Renal cortical epithelial cell (primary cell): ENCODE results near the gene LPP. TPM values are rescaled to one million over a fixed set of nuclear protein-coding genes. Genes with fewer than 3 reads are reported as not detected.

Experiments
- DNase-seq: peaks from one replicate; pipeline ENCODE4 v3.0.0-alpha.2; 2011; ENCODE audit warnings: low read depth
- total RNA-seq: library from RNA; depleted of rRNA; stranded (reverse); fragments of >200 nt; gene quantifications from 2 replicates; pipeline ENCODE4 v1.2.3, GENCODE V29; 2014

LPP gene
- total RNA-seq, 1 donor from 2014 or later: 95.5 TPM

- no peak for DNase-seq
These were observed 632.5 kb downstream of the LPP start for GRCh38 chr3:188786424-188786823.

DNA sequence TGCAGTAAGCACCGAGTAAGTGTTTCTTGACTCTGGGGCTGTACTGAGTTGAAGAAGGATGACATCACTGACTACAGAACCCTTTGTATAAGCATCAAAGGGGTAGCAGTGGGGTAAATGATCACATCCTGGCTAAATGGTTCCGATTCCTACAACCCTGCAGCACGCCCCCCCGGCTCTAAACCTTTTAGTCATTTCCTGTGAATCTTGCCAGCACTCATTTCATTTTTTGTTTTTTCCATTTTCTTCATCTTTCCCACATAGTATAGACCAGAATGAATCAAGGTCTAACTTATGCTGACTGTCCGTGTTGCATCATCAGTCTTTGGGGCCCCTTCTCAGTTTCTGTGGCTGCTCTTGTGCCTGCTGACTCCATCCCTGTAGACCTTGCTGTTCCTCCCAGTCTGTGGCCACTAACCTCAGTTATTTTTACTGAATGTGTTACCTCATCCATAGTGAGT is 634.7 kb downstream of the LPP start:
- DNase-seq: peak; percentile 79

DNA sequence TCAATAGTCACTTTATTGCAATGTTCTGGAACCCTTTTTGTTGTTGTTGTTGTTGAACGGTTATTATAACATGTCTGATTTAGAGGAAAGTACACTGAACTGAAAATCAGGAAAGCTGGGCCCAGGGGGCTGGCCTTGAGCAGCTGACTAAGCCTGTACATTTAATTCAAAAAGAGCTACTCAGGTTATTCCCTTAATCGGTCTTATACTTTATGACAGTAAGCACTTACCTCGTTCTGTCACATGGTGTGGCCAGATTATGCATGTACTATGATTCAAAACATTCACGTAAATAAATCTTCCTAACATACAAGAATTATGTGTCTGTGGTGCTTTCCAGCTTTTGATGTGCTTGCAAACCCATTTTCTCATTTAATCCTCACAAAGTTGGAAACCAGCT is 635.3 kb downstream of the LPP start:
- DNase-seq: no peak

DNA sequence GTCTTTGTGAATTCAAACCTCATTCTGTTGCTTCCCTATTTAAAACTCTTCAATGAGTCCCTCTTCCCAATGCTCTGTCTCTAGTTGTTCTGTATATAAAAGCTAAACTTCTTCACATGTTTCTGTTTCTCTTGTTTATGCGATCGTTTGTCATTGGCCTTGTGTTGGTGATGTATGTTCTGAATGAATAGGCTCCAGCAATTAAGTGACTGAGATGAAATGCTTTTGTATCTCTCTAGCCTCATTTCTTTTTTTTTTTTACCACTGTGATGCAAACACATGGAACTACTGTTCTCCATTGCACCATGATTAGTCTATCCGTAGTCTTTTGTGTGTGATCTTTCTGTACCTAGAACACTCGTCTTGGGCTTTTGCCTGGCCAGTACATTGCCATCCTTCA is 637.4 kb downstream of the LPP start:
- no peak for DNase-seq

GRCh38 chr3:188792793-188793192 is 638.8 kb downstream of the LPP start:
- no peak for DNase-seq

DNA sequence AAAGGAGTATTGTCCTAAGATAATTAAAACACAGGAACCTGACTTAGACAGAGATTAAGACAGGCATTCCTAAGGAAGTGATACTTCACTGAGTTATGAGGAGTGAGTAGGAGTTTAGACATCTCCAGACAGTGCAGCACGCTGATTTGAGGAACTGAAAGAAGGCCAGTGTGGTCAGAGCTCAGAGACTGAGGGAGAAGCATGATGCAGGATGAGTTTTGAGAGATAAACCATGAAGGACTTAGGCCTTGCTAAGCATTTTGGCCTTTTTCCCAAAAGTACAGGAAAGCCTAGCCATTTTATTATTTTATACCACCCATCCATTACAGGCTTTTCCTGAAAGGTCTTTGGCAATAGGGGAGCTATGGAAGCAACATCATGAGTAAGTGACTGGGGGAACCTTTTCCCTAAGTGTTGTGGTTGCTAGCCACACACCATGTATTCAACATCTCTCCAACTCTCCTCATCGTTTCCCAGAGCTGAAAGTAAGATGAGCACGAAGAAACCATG is 642.2 kb downstream of the LPP start:
- DNase-seq: peak; percentile 58

- no peak for DNase-seq
These were observed 643.1 kb downstream of the LPP start for GRCh38 chr3:188797045-188797444.

DNA sequence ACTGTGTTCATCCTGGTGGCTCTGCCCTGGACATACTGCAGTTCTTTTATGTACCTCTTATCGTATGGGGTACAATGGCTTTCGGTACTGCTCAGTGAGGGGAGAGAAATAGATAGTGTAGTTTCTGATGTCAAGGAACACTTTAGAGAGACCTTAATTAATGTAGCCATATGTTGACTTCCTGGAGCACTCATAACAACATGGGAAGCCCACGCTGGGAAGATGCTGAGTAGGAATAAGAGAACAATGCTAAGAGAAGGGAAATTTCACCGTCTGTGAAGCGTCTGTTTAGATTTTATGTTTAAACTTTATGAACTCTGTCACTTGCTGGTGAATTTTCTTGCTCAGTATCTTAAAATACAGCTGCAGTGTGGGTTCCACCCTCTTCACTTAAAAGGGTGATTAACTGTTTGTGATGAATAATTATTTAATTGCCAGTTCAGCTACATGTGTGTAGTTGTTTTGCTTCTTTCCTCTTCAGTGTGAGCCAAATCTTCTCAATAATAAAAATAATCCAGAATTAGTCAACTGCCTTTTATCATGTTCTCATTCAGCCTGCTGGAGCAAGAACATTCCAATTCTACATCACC is 644.7 kb downstream of the LPP start:
- DNase-seq: no peak

DNA sequence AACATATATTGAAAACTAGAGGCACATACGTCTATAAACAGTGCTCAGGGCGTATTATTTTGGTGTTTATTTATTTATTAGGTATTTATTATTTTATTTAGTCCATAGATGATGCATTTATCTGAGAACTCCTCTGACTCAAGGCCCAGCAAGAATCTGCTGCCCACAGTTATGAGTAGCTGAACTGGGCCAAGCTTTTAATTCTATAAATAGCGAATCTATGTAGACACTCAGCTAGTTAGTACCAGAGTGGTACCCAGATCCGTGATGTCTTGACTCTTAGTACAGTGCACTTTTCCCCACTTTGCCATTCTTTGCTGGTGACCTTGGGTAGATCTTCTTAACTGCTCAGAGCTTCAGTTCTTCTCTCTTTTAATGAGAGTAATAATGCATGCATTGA is 647.4 kb downstream of the LPP start:
- DNase-seq: no peak

DNA sequence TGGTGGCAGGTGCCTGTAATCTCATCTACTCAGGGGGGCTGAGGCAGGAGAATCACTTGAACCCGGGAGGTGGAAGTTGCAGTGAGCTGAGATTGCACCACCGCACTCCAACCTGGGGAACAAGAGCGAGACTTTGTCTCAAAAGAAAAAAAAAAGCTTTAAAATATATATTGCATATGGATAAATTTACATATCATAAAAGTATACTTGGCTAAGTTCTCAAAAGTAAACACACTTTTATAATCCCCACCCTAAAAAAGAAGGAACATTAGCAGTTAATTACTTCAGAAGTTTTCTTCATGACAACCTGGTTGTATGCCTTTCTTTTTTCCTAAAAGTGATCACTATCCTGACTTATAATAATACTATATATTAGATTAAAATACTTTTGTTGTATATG is 648.7 kb downstream of the LPP start:
- DNase-seq: no peak

GRCh38 chr3:188807006-188807405 is 653.0 kb downstream of the LPP start:
- DNase-seq: peak; percentile 61

DNA sequence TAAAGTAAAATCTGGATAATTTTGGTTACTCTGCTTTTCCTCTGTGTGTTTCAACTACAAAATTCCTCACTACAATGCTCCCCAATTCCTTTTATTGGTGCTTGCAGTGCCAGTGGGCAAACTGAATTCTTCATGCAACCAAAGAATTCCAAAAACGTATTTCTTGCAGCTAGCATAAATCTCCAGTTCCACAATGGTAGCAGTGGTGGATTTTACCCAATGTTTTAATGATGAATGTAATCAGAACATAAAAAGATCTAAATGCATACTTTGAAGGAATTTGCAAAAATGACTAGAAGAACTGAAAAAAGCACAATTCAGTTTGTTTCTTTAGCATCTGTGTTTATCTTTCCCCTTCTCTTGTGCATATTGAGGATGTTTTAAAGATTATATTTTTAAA is 658.2 kb downstream of the LPP start:
- DNase-seq: no peak

DNA sequence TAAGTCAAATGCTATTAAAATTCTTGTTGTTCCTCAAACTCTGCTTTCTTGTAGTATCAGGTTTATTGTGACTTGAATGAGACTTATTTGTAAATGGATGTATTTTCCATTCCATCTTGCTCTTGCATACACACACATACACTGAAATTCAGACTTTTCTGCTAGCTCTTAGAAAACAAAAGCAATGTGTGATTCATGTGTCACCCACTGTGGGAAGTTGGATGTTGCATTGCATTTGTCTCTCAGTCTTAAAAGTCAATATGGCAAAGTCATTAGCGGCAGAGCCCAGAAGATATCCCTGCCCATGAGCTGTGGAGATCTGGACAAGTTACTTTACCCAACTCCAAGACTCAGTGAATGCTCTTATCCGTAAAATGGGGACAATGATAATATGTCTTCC is 660.6 kb downstream of the LPP start:
- DNase-seq: no peak

DNA sequence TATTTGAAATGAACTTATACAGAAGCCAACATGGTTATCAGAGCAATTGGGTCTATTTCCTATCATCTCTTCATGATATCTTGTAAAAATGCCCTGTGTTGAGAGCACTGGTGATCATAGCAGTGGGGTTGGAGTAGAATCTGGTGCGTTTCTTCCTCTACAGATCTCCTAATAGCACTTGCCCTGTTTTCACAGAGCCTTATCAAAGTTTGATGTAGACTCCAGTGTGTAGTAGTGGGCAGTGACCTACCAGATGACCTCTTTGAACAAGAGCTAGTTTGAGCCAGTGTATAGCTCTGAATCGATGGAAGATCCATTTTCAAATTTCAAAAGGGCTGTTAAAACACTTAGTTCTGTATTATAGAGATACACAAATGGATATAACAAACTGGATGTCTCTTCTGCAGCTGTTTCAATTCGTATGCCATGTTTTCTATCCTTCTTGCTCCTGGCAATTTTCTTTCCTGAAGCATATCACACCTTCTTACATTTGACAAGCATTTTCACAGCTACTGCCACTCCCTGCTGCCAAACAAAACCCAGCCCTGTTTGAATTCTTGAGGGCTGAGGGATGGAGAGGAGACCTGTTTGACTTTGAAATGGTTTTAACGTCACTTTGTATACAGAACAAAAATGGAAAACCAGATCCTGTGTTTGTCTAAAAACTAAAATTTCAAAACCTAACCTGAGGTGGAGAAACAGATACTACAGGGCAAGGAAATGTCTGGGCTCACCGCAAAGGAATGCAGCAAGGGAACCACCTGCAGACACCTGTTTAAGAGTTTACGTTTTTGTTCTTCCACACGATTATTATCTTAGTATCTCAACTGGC is 663.4 kb downstream of the LPP start:
- DNase-seq: no peak

DNA sequence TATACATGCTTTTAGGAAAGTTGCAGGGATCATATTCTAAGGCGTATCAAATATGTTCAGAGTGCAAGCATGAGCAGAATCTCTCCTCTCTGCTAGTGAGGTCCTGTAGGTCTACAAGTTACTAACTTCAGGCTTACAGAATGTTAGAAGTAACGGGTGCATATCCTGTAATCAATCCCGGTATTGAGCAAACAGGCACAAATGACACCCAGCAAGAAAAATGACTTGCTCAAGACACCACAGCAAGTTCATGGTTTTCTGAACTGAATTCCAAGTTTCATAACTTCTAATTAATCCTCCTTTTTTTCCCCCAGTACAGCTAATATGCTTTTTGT is 663.9 kb downstream of the LPP start:
- no peak for DNase-seq

DNA sequence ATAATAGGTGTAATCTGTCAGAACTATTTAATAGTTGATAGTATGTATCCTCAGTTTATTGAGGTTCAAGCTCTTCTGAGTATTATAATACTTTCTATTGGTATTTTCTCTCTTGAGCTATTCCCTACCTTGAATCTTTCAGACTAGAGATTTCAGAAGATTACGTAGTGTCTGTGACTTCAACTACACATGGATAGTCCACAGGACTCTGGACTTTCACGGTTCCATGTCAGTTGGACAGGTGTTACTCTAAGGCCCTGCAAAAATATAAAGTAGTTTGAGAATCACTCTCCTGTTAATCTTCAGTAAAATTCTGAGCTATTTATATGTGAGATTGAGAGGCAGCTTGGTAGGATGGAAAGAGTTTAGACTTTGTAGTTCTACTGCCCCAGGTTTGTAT is 664.3 kb downstream of the LPP start:
- DNase-seq: no peak

GRCh38 chr3:188819939-188820338 is 666.0 kb downstream of the LPP start:
- DNase-seq: peak; percentile 82

DNA sequence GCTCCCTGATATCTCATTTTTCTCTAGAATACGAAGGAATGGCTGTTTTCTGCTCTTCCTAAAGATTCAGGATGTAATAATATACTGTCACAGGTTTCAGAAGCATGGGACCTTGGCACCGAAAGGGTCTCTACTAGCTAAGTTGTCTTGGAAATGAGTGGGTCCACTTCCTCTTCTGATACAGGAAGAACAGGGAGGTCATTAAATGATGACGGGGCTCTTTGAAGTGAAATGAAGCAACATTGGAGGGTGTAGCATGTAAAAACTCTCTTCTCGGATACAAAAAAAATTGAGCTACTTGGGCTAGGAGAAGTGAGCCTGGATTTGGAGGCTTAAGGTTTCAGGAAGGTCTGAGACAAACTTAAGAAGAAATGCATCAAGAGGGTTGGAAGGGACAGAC is 668.0 kb downstream of the LPP start:
- DNase-seq: no peak

- no peak for DNase-seq
These were observed 668.5 kb downstream of the LPP start for GRCh38 chr3:188822411-188822810.

DNA sequence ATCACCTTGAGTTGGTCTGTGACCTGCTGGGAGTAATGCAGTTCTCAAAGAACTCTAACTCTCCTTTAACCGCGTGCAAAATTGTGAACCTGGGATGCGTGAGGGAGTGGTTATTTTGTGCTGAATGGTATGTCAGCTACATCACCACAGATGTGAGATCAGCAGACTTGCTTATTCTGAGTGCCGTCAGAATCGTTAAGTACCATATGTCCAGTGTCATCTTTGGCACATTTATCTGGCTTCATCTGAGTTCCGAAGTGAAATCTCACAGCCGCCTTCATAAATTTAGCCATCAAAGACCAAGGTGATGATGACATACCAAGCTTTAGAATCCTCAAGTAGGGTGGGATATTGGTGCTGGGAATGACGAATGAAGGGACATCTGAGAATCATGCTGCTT is 670.6 kb downstream of the LPP start:
- no peak for DNase-seq

DNA sequence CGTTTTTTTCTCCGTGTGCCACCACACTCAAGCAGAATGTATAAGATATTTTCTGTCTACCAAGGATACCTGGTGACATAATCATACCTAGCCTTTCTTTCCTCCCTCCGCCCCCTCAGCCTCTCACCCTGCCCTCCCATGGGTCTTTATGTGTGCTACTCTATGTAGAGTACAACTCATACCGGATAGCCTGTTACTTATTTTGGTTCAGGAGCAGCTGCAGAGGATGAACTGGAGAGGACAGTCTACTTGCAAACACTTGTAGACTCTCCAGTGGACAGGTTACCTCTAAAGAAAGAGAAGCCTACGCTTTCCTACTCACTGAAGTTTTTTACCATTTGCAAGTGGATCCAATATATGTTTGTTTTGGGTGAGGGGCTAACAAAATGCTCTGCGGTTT is 671.9 kb downstream of the LPP start:
- no peak for DNase-seq

- DNase-seq: no peak
These were observed 672.6 kb downstream of the LPP start for GRCh38 chr3:188826574-188826973.

DNA sequence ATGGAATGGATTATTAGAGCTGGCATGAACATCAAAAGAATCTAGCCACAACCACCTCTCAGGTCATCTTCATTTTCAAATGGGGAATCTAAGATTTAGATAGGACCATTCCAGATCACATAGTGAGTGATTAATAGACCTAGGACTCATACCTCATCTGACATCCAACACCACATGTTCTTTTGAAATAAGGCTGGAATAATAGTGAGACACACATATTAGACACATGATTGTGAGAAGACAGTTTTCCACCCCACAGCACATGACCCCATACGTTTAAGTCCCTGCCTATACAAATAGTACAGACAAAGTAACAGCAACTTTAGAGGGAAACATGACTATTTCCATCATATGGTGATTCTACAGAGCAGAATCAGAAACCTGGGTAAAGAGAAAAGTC is 673.1 kb downstream of the LPP start:
- no peak for DNase-seq

- no peak for DNase-seq
These were observed 673.6 kb downstream of the LPP start for GRCh38 chr3:188827576-188827975.
